GM18907 (cell line): ENCODE results near the gene SDS.

Source experiments
- ATAC-seq: cut with Tn5 transposase; IDR thresholded peaks from one replicate; pipeline ENCODE4 v1.9.1; 2021; ENCODE audit warnings: mild to moderate bottlenecking, moderate library complexity; ENCODE audit not compliant: unreplicated experiment

Gene SDS

DNA sequence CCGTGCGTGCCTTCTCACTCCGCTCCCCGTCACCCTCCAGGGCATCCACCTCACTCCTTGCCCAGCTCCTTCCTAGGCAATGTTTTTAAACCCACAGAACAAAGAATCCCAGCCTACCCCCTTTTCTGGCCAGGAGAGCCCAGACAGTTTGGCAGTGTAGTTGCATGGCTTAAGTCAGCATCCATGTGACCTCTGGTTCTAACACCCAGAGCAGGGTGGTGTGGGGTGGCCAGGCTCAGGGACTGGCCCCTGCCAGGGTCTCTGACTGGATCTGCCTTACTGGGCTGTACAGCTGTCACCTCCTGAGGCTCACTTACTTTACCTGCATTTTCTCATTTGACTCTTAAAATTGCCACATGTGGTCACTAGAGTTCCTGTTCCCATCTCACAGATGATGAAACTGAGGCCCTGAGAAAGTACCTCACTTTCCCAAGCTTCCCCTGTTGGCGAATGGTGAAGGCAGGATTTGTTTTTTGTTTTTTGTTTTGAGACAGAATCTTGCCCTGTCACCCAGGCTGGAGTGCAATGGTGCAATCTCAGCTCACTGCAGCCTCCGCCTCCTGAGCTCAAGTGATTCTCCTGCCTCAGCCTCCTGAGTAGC lies 18.3 kb downstream of the SDS start:
- ATAC-seq = no peak

DNA sequence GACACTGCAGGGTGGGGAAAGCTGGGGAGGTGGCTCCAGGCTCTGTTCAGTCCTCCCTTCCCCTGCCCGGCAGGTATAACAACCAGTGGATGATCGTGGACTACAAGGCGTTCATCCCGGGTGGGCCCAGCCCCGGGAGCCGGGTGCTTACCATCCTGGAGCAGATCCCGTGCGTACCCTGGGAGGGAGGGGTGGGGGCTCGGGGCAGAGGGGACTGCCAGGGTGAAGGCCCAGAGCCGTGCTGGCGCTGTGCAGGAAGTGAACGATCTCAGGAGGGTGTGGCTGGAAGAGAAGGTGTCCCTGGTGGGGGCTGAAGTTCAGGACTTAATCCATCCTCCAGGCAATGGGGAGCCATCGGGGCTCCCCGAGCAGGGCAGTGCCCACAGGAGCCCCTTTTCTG lies 18.9 kb downstream of the SDS start:
- ATAC-seq = no peak

DNA sequence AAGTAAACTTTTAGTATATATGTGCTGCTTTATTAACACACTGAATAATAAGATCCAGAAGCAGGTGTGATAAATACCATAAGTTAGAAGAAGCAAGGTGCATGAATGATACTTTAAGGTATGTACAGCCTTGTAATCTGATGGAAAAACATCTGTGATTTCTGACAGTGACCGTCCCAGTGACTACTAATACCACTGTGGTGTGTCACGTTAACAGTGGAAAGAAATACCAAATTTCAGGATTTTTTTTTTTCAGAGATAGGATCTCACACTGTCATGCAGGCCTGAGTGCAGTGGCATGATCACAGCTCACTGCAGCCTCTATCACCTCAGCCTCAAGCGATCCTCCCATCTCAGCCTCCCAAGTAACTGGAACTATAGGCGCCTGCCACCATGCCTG lies 21.5 kb downstream of the SDS start:
- ATAC-seq = no peak

DNA sequence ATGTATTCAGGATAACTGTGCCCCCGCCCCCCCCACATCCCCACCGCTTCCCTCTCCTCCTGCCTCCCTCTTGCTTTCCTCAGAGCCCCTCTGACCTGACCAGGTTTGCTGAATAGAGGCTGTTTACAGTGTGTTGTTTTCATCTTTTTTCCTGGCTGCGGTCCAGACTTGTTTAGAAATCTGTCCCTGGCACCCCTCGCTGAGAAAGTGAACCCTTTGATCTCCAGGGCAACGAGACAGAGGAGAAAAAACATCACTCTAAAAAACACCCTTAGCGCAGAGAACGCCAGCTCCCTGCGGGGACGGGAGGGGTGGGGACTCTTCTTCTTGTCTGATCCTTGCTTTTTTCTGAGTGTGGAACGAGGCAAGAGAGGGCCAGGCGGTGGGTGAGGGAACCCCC lies 22.5 kb downstream of the SDS start:
- no peak for ATAC-seq

DNA sequence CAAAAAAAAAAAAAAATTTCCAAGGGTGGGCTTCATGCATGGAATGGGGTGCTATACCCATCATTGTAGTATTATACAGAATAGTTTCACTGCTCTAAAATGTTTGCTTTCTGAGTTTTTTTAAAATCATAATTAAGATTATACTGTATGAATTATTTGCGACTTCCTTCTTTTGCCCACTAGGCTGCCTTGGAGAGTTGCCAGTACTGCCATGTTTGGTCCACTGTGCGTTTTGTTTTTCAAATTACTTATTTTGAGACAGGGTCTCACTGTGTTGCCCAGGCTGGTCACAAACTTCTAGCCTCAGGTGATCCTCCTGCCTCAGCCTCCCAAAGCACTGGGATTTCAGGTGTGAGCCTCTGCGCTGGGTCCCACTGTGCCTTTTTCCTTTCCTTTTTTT lies 25.4 kb downstream of the SDS start:
- no peak for ATAC-seq

DNA sequence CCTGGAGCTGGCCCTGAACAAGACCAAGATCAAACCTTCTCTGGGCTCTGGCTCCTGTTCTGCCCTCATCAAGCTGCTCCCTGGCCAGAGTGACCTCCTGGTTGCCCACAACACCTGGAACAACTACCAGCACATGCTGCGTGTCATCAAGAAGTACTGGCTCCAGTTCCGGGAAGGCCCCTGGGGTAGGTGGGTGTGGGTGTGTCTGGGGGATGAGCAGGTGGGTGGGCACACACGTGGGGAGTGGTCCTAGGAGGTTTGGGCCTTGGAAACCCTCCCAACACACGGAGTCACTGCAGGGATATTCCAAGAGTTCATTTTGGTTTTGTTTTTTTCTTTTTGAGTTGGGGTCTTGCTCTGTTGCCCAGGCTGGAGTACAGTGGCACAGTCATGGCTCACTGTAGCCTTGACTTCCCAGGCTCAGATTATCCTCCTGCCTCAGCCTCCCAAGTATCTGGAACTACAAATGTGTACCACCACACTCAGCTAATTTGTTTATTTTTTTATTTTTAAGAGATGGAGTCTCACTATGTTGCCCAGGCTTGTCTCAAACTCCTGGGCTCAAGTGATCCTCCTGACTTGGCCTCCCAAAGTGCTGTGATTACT lies 28.8 kb downstream of the SDS start:
- ATAC-seq = no peak

DNA sequence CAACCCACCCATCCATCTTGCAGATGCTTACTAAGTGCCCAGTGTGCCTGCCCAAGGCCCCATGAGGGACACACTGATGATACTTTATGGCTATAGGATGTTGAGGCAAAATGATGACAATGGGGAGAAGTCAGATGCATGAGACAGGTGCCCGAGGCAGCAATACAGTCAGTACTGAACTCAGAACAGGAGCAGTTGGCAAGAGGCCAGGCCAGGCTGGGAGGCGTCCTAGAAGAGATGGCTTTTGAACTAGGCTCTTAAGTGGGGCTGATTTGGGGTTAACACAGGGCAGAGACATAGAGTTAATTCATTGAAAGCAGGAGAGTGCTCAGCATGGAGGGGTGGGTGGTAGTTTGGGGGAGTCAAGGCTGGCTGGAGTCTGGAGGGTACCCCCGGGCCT lies 29.7 kb downstream of the SDS start:
- no peak for ATAC-seq

DNA sequence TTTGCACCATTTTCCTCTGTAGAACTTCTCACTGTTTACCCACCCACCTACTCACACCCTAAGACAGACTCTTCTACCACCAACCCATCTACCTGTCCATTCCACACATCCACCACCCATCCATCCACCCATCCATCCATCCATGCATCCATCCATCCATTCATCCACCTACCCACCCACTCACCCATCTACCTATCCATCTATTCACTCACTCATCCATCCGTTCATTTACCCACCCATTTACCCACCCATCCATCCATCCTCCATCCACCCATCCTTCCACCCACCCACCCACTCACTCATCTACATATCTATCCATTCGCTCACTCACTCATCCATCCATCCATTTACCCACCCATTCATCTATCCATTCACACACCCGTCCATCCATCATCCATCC lies 30.2 kb downstream of the SDS start:
- no peak for ATAC-seq

DNA sequence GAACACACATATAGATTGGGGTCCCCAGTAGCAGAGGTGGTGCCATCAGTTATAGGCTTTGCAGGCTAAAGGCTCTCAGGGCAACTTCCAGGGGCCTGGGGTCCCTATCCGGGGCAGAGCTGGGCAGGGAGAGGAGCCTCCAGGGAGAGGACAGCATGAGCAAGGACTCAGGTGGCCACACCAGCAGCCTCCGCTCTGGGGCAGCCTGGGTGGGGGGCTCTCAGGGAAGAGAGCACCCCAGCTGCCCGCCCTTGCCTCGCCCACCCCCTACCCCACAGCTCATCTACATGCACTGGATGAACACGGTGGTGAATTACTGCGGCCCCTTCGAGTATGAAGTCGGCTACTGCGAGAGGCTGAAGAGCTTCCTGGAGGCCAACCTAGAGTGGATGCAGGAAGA lies 31.3 kb downstream of the SDS start:
- ATAC-seq = no peak

DNA sequence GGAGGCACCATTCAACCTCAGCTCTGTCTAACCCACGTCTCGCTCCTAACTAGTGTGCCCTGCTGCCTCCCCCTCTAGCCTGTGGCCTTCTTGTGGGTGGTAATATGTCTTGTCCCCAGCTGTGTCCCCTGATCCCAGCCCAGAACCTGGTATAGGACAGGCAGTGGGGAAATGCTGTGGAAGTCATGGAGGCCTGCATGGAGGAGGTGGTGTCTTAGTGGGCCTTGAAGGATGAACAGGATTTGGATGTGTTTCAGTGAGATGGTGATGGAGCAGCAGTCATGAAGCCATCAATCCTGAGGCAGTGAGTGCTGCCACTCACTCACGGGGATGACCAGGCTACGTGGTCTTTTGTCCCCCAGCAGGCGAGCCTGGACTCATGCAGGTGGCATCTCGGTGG lies 31.9 kb downstream of the SDS start:
- ATAC-seq = no peak

DNA sequence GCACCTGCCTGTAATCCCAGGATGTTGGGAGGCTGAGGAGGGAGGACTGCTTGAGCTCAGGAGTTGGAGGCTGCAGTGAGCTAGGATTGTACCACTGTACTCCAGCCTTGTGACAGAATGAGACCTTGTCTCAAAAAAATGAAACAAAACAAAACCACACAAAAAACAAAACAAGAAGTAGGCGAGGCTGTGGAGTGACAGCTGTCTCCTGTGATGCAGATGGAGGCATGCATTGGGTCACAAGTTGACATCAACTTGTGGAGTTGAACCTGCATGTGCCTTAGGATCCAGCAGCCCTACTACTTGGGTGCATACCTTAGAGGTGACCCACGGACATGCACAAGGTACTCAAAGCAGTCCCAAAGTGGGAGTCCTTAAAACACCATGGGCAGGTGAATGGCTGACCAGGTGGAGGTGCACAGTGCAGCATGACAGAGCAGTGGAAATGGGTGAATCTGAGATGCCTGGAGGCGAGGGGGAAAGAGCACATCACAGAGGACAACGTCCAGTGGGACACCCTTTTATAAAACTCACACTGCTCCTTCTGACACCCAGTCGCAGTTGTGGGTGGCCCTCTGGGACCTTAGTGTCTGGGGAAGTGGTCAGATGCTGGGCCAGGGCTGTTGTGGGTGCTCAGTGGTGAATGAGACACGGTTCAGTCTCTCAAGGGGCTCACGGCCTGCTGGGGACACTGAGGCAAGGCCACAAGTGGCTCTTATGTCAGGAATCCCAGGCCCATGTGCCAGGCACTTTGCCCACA lies 32.6 kb downstream of the SDS start:
- no peak for ATAC-seq

DNA sequence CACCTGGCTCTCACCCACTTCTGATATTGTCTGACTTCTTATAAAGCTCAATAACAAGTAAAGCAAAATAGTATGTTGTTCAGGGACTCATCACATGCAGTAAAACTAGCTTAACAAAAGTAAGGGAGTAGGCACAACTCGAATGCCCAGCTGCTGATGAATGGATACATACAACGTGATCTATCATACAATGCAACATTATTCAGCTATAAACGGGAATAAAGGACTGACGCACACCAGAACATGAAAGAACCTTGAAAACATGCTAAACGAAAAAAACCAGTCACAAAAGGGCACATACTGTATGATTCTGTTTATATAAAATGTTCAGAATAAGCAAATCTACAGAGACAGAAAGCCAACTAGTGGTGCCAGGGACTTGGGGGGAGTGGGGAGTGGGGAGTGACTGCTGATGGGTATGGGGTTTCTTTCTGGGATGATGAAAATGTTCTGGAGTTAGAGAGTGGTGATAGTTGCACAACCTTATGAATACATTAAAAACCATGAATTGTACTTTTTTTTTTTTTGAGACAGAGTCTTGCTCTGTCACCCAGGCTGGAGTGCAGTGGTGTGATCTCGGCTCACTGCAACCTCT lies 34.2 kb downstream of the SDS start:
- ATAC-seq = no peak

DNA sequence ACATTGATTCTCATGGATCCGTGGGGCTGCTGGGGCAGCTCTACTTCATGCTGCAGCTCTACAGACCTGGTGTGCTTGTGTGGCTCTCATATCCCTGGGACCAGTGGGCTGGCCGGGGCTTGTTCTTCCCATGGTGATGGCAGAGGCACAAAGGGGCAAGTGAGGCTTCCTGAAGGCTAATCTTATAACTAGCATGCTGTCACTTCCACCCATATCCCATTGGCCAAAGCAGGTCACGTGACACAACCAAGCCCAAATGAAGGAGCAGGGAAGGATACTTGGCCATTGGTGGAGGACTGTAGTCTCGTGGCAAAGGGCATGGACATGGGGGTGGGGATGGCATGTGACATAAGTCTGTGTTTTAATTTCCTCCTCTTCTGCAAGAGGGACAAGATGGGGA lies 35.4 kb downstream of the SDS start:
- ATAC-seq = no peak

DNA sequence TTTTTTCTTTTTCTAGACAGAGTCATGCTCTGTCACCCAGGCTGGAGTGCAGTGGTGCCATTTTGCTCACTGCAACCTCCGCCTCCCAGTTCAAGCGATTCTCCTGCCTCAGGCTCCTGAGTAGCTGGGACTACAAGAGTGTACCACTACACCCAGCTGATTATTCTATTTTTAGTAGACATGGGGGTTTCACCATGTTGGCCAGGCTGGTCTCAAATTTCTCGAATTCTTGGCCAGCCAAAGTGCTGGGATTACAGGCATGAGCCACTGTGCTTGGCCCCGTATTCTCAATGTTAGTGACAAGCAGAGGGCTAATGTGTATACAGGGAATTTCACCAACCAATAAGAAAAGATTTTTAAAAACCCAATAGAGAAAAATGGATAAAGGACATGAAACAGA lies 36.9 kb downstream of the SDS start:
- no peak for ATAC-seq

DNA sequence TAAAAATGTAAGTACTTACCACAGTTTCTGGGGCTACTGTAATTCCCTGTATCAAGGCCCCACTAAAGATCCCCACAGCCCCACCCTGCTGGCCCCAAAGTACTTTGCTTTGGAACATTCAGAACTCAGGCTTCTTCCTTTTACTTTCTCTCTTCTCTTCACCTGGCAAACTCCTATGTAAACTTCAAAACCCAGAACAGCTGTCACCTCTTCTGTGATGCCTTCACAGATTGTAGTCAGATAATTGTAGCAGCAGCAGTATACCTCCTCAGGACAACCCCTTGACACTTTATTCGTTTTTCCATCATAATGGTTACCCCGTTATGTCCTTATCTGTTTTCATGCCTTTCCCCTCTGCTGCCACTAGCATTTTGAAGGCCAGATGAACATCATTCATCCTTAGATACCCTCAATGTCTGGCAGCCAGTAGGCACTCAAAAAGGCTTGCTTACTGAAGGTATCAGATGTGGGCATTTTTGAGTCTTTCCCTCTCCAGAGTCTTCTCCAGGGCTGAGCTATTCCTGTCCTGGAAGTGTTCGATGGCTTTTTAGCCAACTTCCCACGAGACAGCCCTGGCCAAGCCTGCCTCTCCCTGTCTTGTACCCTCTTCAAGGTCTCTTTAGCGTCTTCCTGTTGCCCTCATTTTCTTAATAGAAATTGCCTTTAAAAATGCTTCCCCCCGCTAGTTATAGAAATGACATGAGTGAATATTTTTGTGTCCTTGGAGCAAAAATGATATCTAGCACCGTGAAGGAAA lies 37.9 kb downstream of the SDS start:
- ATAC-seq = no peak

DNA sequence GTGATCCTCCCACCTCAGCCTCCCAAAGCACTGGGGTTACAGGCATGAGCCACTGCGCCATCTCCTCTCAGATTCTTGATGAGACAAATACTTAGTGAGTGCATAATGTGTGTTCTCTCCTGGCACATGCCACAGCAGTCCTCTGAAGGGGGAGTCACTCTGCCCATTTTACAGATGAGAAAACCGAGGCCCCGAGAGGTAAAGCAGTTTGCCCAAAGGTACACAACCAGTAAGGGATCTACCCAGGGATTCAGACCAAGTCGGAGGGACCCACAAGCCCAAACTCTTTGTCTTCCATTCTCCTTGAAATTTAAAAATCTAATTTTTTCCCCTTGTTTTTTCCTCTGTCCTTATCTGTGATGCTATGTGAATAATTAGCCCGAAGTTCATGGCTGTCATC lies 39.0 kb downstream of the SDS start:
- ATAC-seq = no peak

DNA sequence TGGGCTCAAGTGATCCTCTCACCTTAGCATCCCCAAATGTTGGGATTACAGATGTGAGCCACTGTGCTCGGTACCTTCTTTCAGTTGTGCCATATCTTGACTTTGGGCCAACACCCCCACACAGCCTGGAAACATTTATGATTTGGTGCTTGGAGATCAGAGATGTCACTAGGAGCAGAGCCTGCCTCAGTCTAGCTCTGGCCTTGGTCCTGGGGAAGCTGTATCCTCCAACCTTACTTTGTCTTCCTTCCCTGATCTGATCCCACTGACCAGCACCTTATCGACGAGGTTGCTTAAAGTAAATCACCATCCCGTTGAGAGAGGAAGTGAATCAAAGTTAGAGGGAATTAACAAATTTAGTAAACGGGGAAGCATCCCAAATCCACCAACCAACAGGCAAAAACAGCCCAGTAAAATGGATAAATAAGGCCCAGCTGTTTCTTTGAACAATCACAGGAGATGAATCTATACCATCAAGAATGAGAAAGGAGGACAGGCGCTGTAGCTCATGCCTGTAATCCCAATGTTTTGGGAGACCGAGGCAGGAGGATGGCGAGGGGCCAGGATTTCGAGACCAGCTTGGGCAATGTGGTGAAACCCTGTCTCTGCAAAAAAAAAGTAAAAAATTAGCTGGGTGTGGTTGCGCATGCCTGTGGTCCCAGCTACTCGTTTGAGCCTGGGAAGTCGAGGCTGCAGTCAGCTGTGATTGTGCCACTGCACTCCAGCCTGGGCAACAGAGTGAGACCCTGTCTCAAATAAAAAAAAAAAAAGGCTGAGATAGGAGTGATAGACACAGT lies 41.9 kb downstream of the SDS start:
- ATAC-seq = no peak

DNA sequence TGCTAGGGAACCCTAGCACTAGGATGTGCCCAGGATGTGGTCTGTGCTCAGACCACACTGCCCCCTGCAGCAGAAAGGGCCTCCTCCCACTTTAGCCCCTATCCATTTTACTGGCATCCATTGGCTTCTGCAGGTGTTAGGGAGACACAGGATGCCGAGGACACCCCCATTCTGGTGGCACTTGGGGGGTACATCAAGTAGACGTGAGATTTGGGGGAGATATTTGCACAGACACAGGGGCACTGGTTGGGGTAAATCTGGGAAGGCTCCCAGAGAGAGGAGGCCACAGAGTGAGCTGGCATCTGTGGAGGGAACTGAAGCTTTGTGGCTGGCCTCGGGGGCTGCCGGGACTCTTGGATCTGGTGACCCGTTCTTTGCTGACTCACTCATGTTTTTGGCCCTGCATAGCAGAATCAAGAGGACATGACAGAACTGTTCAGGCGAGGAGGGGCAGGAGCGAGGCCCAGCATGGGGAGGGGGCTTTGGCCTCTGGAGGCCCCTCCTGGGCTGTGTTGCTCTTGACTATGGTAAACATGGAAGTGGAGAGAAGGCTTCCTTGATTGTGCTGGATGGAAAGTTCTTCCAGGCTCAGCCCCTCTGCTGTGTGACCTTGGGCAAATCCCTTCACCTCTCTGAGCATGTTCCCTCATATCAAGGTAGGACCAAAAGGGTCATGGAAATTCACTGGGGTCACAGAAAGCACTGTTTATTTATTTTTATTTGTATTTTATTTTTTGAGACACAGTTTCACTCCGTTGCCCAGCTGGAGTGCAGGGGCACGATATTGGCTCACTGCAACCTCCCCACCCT lies 43.5 kb downstream of the SDS start:
- ATAC-seq = no peak

DNA sequence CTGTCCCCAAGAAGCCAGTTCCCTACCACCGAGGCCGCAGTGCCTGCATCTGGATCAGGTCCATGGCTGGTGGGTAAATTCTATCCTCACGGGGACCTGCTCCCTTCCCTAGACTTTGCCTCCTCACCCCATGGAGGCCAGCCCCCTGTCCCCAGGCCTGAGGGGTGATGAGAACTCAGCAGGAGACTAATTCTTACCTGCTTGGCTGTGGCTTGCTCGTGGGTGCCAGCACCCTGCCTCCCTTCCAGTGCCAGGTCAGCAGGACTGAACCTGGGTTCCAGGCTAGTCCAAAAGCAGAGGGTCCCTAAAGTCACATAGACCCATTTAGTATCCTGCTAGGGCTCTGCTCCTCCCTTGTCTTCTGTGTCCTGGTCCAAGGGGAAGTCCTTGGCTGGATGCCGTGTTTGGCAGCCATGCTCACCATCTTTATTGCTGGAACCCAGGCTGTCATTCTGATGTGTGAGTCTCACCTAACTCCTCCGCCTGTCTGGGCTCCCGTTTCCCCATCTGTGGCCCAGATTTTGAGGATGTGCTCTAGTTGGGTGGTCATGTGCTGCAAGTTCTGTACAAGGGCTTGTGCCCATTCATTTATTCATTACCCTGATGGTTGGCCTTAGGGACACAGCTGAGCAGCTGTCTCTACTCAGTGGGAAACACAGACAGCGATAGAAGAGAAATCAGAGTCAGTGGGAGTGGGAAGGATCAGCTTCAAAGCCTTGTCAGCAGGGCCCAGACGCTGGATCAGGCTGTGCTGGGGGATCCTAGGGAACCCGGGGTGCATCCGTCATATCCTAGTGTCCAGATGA lies 44.4 kb downstream of the SDS start:
- ATAC-seq = no peak
